Upper lobe of left lung (tissue), 6 donors: Measurements from ENCODE around the gene SEC16A. TPM values are rescaled to one million over a fixed set of nuclear protein-coding genes. Genes with fewer than 3 reads are reported as not detected.
A peak's percentile ranks its signal among the peaks of the same experiment; 100 is the strongest.
"Not testable (repeated sequence)": the region's sequence is repeated elsewhere in the genome, so short reads cannot be mapped to it uniquely, and the experiment has no call there.

Experiments used
- ATAC-seq, 2 donors: fragments of 200-7000 bp; cut with Tn5 transposase; one replicate each; pipeline ENCODE4 v1.9.1; 2022; ENCODE audit warnings: mild to moderate bottlenecking in 2 of 2, moderate library complexity in 2 of 2; ENCODE audit not compliant: low FRiP score in 2 of 2
- DNase-seq, 2 donors: peaks; one replicate each; pipeline ENCODE4 v3.0.0-alpha.2; 2019 to 2020
- H3K27ac ChIP-seq, 4 donors: fragments of 200-600 bp; sonication (generic); one replicate each; pipeline ENCODE4 v1.5.1; 2016 to 2019
- H3K27me3 ChIP-seq, 4 donors: fragments of 200-600 bp; sonication (generic); one replicate each; pipeline ENCODE4 v1.5.1; 2017 to 2019
- H3K36me3 ChIP-seq, 4 donors: fragments of 200-600 bp; sonication (generic); one replicate each; pipeline ENCODE4 v1.5.1; 2016 to 2019
- H3K4me1 ChIP-seq, 4 donors: fragments of 200-600 bp; sonication (generic); one replicate each; pipeline ENCODE4 v1.5.1; 2018 to 2019
- H3K4me3 ChIP-seq, 4 donors: fragments of 200-600 bp; sonication (generic); one replicate each; pipeline ENCODE4 v1.5.1; 2017 to 2019; ENCODE audit warnings: mild to moderate bottlenecking in 2 of 4, moderate library complexity in 1 of 4
- H3K9me3 ChIP-seq, 4 donors: fragments of 200-600 bp; sonication (generic); one replicate each; pipeline ENCODE4 v1.5.1; 2018 to 2019
- CTCF ChIP-seq, 6 experiments: fragments of 450-650 bp in 4 of 6; fragments of 200-600 bp in 2 of 6; sonication (generic) in 2 of 6; IDR thresholded peaks; one replicate each; pipeline ENCODE4 v1.5.1; 2016 to 2019; ENCODE audit warnings: antibody characterized with exemption in 6 of 6
- EP300 ChIP-seq, 4 donors: sonication (generic); formaldehyde crosslinking; IDR thresholded peaks; one replicate each; pipeline ENCODE4 v1.5.1; 2017; ENCODE audit warnings: antibody characterized with exemption in 4 of 4, control low read depth in 2 of 4
- POLR2A ChIP-seq, 4 donors: fragments of 450-650 bp; IDR thresholded peaks; one replicate each; pipeline ENCODE4 v1.5.1; 2016 to 2017; ENCODE audit warnings: antibody characterized with exemption in 4 of 4, mild to moderate bottlenecking in 2 of 4
- POLR2AphosphoS5 ChIP-seq, 2 donors: sonication (generic); formaldehyde crosslinking; IDR thresholded peaks; one replicate each; pipeline ENCODE4 v1.5.1; 2017; ENCODE audit warnings: antibody characterized with exemption in 2 of 2
- WGBS, 2 donors: methylation state at CpG; one replicate each; pipeline ENCODE4 v1.1.5; 2017 to 2018; 5-methylcytosine and 5-hydroxymethylcytosine counted together
- total RNA-seq, 6 donors: library from RNA; depleted of rRNA in 4 of 6; stranded (reverse); fragments of >200 nt in 4 of 6; gene quantifications; one replicate each; pipeline versions ENCODE4 v1.1.0 to v1.2.1, GENCODE V29; 2016 to 2021
- donor health status: DM: no; HTN: no; CAD: no; lungs with moderate emphysema.
- donor health status: DM: no; HTN: yes; CAD: no; lungs with severe emphysema.

Gene SEC16A
- total RNA-seq, 6 donors from 2014 or later = 64.1 to 89.1 (median 72.1) TPM

GRCh38 chr9:136411378-136411777 is 71.5 kb downstream of the SEC16A start:
- Histone ChIP-seq H3K9me3 (no peaks in the 10 kb centered on the region), H3K27me3 (no peaks in the 10 kb centered on the region), H3K4me3 (peak overlapping the region; percentile 61 to 97 (median 92)), H3K36me3 (peaks cover 11 to 56% (median 42%) of the 10 kb centered on the region in 4 donors), H3K27ac (peak overlapping the region in 1 of 4 donors; percentile 88), H3K4me1 (peaks cover 20 to 31% (median 23%) of the 10 kb centered on the region in 4 donors)
- 28 to 37% methylated on average over 4 of the region's 4 CpGs for WGBS, 2 donors
- no peak for DNase-seq
- ATAC-seq = no peak
- TF ChIP-seq POLR2AphosphoS5 (IDR thresholded peaks at IDR 0.05) (no peak), CTCF (IDR thresholded peaks at IDR 0.05) (no peak), POLR2A (IDR thresholded peaks at IDR 0.05) (no peak), EP300 (IDR thresholded peaks at IDR 0.05) (no peak)

GRCh38 chr9:136410500-136411287 is 72.1 kb downstream of the SEC16A start, which contains the start of the genes ENTR1 and PMPCA:
TSS of gene ENTR1 (minus strand) at chr9:136410614. CDS start at chr9:136410397, 217 bp downstream.
TSS of gene PMPCA (plus strand) at chr9:136410658. CDS start at chr9:136410669, 11 bp downstream.
- peak; percentile 92 to 99 for DNase-seq
- peak within 1 kb of the TSS; percentile 83 to 91 (median 88) for H3K27ac ChIP-seq
- peak; percentile 82 to 96 for ATAC-seq
- H3K4me3 ChIP-seq = peak within 1 kb of the TSS; percentile 61 to 97 (median 92)
- peaks cover 11 to 54% (median 40%) of the 10 kb centered on the region in 4 donors for H3K36me3 ChIP-seq
- WGBS, 2 donors = 0 to 1% methylated on average over 15 to 49 of the region's 83 CpGs
- H3K9me3 ChIP-seq = no peaks in the 10 kb centered on the region
- peaks cover 20 to 31% (median 23%) of the 10 kb centered on the region in 4 donors for H3K4me1 ChIP-seq
- TF ChIP-seq EP300 (IDR thresholded peaks at IDR 0.05) = peak in 1 of 4 donors; percentile 87
- peak in 3 of 4 donors; percentile 49 to 93 (median 74) for TF ChIP-seq POLR2A (IDR thresholded peaks at IDR 0.05)
- TF ChIP-seq CTCF (IDR thresholded peaks at IDR 0.05) = no peak
- peak; percentile 99 for TF ChIP-seq POLR2AphosphoS5 (IDR thresholded peaks at IDR 0.05)
- H3K27me3 ChIP-seq = no peaks in the 10 kb centered on the region

GRCh38 chr9:136409557-136410455 is 73.0 kb downstream of the SEC16A start:
- ATAC-seq (peak; percentile 20 to 42), DNase-seq (peak; percentile 38 to 87)
- no peaks in the 10 kb centered on the region for H3K27me3 ChIP-seq
- 12 to 15% methylated on average over 25 to 35 of the region's 71 CpGs for WGBS, 2 donors
- TF ChIP-seq CTCF (IDR thresholded peaks at IDR 0.05) (no peak), POLR2AphosphoS5 (IDR thresholded peaks at IDR 0.05) (no peak), POLR2A (IDR thresholded peaks at IDR 0.05) (peak in 2 of 4 donors; percentile 28 to 56)
- H3K36me3 ChIP-seq = peaks cover 13 to 54% (median 41%) of the 10 kb centered on the region in 4 donors
- peaks cover 20 to 31% (median 23%) of the 10 kb centered on the region in 4 donors for H3K4me1 ChIP-seq
- peak overlapping the region; percentile 83 to 91 (median 88) for H3K27ac ChIP-seq
- peak overlapping the region; percentile 61 to 97 (median 89) for H3K4me3 ChIP-seq
- no peaks in the 10 kb centered on the region for H3K9me3 ChIP-seq

- TF ChIP-seq POLR2A (IDR thresholded peaks at IDR 0.05) (no peak), CTCF (IDR thresholded peaks at IDR 0.05) (no peak), POLR2AphosphoS5 (IDR thresholded peaks at IDR 0.05) (no peak), EP300 (IDR thresholded peaks at IDR 0.05) (no peak)
- Histone ChIP-seq H3K4me3 (no peak overlapping the region), H3K4me1 (peaks cover 20 to 31% (median 23%) of the 10 kb centered on the region in 4 donors), H3K27me3 (no peaks in the 10 kb centered on the region), H3K9me3 (no peaks in the 10 kb centered on the region), H3K27ac (no peak overlapping the region), H3K36me3 (peaks cover 16 to 50% (median 38%) of the 10 kb centered on the region in 4 donors)
- ATAC-seq (no peak), DNase-seq (no peak)
- 90 to 93% methylated on average over 6 to 7 of the region's 7 CpGs for WGBS, 2 donors
Observed at GRCh38 chr9:136407911-136408310, 74.9 kb downstream of the SEC16A start.

- not testable (repeated sequence) for H3K27ac ChIP-seq, H3K9me3 ChIP-seq, ATAC-seq, H3K27me3 ChIP-seq, H3K4me3 ChIP-seq
- peaks cover 17 to 49% (median 38%) of the 10 kb centered on the region in 4 donors for H3K36me3 ChIP-seq
- H3K4me1 ChIP-seq = peaks cover 20 to 30% (median 23%) of the 10 kb centered on the region in 4 donors
- 93 to 94% methylated on average over 21 to 28 of the region's 28 CpGs for WGBS, 2 donors
- peak in 1 of 2 donors; percentile 85 for DNase-seq
Observed at GRCh38 chr9:136407061-136407460, 75.8 kb downstream of the SEC16A start.

GRCh38 chr9:136405904-136406303 is 76.9 kb downstream of the SEC16A start:
- DNase-seq = peak in 1 of 2 donors; percentile 16
- Histone ChIP-seq H3K36me3 (peaks cover 19 to 50% (median 39%) of the 10 kb centered on the region in 4 donors), H3K4me1 (peaks cover 10 to 18% (median 12%) of the 10 kb centered on the region in 4 donors)
- not testable (repeated sequence) for H3K9me3 ChIP-seq, H3K27ac ChIP-seq, ATAC-seq, H3K4me3 ChIP-seq, H3K27me3 ChIP-seq
- 90 to 93% methylated on average over 10 of the region's 10 CpGs for WGBS, 2 donors
